ENCODE results near the gene SMCO2.

The SMCO2 gene

GRCh38 chr12:27446436-27446835, at the start of gene SMCO2:
SMCO2 (plus strand) TSS chr12:27446736; CDS start chr12:27470632, 23,896 bp downstream.
- DNase-seq = no peak

GRCh38 chr12:27398466-27398865, 48.1 kb upstream of the SMCO2 start:
- DNase-seq = no peak

DNA sequence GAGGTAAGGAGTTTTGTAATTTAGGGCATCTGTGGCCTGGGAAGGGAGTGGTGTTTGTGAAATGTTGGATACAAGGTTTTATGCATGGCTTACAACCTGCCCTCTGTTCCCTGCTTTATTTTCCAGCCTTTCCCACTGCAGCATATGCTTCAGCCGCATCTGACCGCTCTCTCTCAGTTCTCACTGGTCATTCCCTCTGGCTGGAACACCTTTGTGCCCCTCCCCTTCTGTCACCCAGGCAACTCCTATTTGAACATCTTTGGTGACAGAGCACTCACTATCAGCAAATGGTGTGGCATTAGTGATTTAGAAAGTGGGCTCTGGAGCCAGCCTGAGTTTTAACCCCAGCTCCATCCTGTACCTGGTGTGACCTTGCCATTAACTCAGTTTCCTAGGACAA, 47.5 kb upstream of the SMCO2 start:
- no peak for DNase-seq

DNA sequence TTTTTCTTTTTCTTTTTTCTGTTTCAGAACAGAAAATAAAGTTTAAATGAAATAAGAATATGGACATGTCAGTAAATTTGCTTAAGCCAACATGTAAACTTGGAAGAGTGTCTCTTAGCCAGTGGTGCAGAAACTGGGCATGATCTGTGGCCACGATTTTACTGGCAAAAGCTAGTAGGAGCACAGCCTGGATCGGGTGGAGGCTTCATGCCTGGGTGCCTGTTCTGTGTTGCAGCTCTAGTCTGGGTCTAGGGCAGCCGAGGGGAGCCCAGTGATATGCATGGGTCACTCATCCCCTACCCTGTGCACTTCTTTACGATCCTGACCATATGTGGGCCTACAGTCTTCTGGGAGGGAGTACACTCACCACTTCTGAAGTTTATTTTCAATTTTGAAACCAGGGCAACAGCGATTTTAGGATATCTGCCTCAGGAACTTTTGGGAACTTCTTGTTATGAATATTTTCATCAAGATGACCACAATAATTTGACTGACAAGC, 45.6 kb upstream of the SMCO2 start:
- no peak for DNase-seq

DNA sequence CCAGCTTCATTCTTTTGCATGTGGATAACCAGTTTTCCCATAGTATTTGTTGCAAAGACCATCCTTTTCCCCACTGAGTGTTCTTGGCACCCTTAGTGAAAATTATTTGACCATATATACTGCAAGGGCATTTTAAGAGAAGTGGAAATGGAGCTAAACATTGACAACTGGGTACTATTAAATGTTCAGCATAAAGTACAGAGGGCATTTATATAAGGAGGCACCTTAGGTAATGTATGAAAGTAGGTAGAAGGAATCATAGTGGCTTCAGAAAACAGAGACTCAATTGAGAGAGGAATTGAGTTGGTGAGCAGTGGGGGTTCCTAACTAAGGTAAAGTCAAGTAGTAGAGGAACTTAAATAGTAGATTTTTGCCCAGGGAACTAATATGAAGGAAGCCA, 34.5 kb upstream of the SMCO2 start:
- no peak for DNase-seq

DNA sequence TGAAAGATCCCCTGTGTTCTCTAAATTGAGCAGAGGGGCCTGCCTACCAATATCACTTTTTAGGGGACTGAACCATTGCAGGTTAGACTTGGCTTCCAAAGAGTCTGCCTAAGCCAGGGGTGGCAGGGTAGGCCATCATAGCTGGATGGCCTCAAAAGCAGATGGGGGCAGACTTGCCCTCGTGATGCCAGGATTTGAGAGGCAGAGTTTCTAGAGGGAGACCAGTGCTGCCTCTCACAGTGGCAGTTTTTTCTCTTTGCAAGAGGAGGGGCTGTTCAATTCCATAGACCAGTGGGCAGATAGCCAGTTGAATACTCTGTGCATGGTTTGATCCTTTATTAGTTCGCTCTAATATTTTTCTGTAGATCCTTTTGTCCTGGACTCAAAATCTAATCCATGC, 23.8 kb upstream of the SMCO2 start:
- no peak for DNase-seq

- DNase-seq = no peak
These were observed 21.8 kb upstream of the SMCO2 start for GRCh38 chr12:27424631-27425230.

GRCh38 chr12:27425306-27425705, 21.2 kb upstream of the SMCO2 start:
- no peak for DNase-seq

DNA sequence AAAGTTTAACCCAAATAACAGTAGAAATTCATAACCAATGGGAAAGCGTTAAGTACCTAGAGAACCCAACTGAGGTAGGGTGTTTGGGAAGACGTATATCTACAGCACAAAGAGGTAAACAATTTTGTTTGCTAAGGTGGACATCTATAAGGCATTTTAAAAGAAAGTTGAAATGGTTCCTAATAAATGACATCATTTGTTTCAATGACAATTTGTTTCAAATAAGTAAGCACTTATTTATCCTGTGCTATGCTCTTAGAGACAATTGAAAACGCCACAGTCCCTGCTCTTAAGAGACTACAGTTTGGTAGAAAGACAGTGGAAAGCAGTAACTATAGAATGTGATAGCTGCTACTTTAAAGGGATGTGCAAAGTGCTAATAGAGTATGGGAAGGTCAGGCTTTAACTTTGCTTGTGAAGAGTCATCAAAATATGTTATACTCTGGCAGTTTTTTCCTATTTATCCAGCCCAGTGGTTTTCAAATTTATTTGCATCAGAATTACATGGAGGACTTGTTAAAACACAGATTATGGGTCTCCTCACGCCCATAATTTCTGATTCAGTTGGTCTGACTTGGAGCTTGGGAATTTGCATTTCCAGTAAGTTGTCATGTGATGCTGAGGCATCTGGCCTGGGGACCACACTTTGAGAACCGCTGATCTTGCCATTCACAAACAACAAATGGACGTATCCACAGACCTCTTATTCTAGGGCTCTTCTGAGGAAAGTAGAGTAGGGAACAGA, 19.6 kb upstream of the SMCO2 start:
- no peak for DNase-seq

DNA sequence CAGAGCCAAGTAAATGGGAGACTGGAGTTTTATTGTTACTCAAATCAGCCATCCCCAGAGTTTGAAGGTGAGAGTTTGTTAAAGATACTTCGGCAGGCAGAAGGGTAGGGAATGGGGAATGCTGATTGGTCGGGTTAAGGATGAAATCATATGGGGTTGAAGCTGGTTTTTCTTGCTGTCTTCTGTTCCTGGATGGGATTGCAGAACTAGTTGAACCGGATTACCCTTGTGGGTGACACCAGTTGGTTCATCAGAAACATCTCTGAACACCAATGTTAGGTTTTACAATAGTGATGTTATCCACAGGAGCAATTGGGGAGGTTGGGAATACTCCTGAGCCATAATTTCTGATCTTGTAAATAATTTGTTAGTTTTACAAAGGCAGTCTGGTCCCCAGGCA, 18.7 kb upstream of the SMCO2 start:
- no peak for DNase-seq

DNA sequence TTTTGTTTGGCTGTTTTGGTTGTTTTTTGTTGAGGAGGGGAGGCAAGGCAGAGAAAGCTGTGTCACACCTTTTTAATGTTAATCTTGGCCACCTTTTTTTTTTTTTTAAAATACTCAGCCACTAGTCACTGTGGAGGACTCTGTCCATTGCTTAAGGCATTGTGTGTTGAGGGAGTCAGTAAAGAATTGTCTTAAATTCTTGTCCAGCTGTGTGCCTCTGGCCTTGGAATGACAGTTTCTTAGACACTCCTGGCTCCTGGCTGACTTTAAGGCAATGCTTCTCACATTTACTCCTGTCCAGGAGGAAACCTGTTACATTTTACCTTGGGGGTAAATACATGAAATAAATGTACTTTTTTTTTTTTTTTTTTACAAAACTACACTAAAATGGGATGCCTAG, 18.1 kb upstream of the SMCO2 start:
- no peak for DNase-seq

- DNase-seq = no peak
These were observed 16.9 kb upstream of the SMCO2 start for GRCh38 chr12:27429606-27430005.

GRCh38 chr12:27431185-27431584, 15.4 kb upstream of the SMCO2 start:
- no peak for DNase-seq

DNA sequence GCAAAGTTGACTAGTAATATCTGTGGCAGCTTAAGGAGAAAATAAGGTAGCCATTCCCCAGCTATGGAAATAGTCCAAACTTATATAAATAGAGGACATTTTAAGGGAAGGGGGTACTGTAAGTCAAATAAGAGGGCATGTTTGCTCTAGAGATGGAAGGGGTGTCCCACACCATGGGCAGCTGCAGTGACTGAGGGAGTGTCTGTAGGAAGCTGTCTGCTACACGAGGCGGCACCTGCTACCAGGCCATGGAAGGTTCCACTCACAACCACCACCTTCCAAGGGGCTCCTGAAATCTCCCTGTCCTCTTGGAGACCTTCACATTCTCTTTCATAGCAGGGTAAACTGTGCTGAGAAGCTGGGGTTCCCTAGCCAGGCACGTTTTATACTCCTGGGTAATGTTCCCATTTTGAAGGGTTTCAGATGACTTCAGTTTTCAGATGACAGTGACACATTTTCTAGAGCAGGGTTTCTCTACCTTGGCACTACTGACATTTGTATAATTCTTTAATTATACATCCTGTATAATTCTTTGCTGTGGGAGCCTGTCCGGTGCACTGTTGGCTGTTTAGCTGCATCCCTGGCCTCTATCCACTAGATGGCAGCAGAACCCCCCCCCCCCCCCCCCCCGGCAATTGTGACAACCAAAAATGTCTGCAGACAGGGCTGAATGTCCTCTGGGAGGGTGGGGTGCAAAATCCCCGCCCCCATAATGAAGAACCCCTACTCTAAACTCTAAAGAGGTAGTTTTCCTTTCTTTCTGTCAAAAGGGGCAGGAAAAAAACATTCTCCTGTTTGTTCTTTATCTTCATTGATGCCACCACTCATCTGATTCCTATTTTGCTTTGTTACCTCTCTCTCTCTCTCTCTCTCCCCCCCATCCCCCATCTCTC, 11.6 kb upstream of the SMCO2 start:
- DNase-seq = no peak

GRCh38 chr12:27436029-27436428, 10.5 kb upstream of the SMCO2 start:
- no peak for DNase-seq

DNA sequence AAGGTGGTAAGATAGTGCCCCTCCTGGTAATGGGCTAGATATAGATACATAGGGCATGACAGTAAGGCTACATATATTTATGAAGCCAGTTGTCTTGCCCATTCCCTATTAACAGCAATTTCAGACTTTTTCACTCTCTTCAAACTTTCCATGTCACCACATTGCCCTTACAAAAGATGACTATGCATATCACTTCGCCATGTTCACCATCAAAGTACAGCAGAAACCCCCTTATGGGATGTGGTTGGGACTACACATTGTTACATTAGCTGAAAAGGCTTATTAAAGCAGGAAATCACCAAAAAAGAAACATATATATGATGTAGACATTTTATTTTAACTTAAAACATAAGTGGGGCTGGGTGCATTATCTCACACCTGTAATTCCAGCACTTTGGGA, 9.8 kb upstream of the SMCO2 start:
- no peak for DNase-seq

DNA sequence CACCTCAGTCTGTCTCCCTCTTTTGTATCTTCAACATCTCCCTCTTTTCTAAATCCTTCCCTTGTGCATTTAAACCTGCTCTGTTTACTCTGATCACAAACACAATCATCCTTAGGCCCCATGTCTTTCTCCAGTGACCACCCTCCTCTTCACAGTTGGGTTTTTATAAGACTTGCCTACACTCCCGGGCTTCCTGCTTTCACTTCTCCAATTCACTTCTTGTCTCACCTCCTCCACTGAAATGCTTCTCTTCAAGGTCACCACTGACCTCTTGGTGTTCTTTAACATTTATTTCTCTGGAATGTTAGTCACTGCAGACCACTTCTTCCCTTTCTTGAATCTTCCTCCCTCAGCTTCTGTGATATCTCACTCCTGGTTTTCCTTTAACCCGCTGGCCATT, 8.7 kb upstream of the SMCO2 start:
- DNase-seq = no peak

- no peak for DNase-seq
These were observed 1.2 kb downstream of the SMCO2 start for GRCh38 chr12:27447761-27448160.

- no peak for DNase-seq
These were observed 2.5 kb downstream of the SMCO2 start for GRCh38 chr12:27449026-27449425.

- no peak for DNase-seq
These were observed 3.5 kb downstream of the SMCO2 start for GRCh38 chr12:27449893-27450534.

- DNase-seq = no peak
These were observed 4.7 kb downstream of the SMCO2 start for GRCh38 chr12:27451036-27451825.

DNA sequence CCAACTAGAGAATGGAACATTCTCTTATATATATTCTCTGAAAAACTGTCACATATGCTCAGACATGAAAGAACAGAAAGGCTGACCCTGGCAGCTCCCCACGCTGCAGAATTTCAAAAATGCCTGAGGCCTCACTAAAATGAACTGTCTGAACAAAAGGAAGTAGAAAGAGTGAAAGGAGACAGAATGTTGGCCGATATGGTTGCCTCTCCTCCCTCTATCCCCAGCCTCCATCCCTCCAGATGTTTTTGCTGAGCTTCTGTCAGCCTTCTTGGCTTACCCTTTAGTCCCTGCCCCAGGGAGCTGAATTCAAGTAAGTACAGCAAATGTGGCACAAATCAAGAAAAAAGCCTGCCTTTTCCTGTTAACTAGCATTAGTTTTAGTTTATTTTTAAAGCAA, 6.9 kb downstream of the SMCO2 start:
- DNase-seq = no peak

All from NCI-H345 (cell line).